Natural killer cell (primary cell): ENCODE measurements around the gene SULT2B1. TPM values are rescaled to one million over a fixed set of nuclear protein-coding genes. Genes with fewer than 3 reads are reported as not detected.
A peak's percentile ranks its signal among the peaks of the same experiment; 100 is the strongest.

Experiments
- ATAC-seq, 3 donors: fragments of 150-1000 bp in 2 of 3; fragments of 200-7000 bp in 1 of 3; cut with Tn5 transposase; 1 replicate in 1 of 3; 2 replicates in 2 of 3; pipeline ENCODE4 v1.10.0; 2021; ENCODE audit warnings: mild to moderate bottlenecking in 2 of 3, moderate library complexity in 2 of 3
- DNase-seq, 2 donors: peaks; one replicate each; pipeline versions ENCODE4 v3.0.0 to v3.0.0-alpha.2; 2013 to 2021; ENCODE audit warnings: mixed read lengths in 1 of 2
- H3K27ac ChIP-seq: one replicate; pipeline ENCODE4 v1.5.1; 2013; ENCODE audit warnings: mild to moderate bottlenecking, low read length
- H3K27me3 ChIP-seq: one replicate; pipeline ENCODE4 v1.6.1; 2013; ENCODE audit warnings: low read length; ENCODE audit not compliant: control insufficient read depth, insufficient read depth
- H3K36me3 ChIP-seq: one replicate; pipeline ENCODE4 v1.6.1; 2013; ENCODE audit warnings: low read length; ENCODE audit not compliant: control insufficient read depth, insufficient read depth
- H3K4me1 ChIP-seq: one replicate; pipeline ENCODE4 v1.6.1; 2013; ENCODE audit warnings: low read length; ENCODE audit not compliant: control insufficient read depth, insufficient read depth
- H3K4me3 ChIP-seq: one replicate; pipeline ENCODE4 v1.5.1; 2013; ENCODE audit warnings: low read length
- H3K9me3 ChIP-seq: one replicate; pipeline ENCODE4 v1.6.1; 2013; ENCODE audit warnings: low read length; ENCODE audit not compliant: control insufficient read depth, insufficient read depth
- H3K27ac Mint-ChIP-seq, 2 donors: one replicate each; pipeline ENCODE4 v1.8.0; 2022; ENCODE audit warnings: mild to moderate bottlenecking in 2 of 2, mixed read lengths in 2 of 2, moderate library complexity in 1 of 2
- H3K27me3 Mint-ChIP-seq, 2 donors: one replicate each; pipeline ENCODE4 v1.8.0; 2022; ENCODE audit warnings: low read depth in 2 of 2, mixed read lengths in 2 of 2
- H3K36me3 Mint-ChIP-seq: one replicate; pipeline ENCODE4 v1.8.0; 2022; ENCODE audit warnings: mixed read lengths
- H3K4me1 Mint-ChIP-seq, 2 donors: one replicate each; pipeline ENCODE4 v1.8.0; 2022; ENCODE audit warnings: mixed read lengths in 2 of 2
- H3K4me3 Mint-ChIP-seq: one replicate; pipeline ENCODE4 v1.8.0; 2022; ENCODE audit warnings: mild to moderate bottlenecking, moderate library complexity, mixed read lengths
- H3K9me3 Mint-ChIP-seq, 2 donors: one replicate each; pipeline ENCODE4 v1.8.0; 2022; ENCODE audit warnings: mixed read lengths in 2 of 2
- WGBS: methylation state at CpG from one replicate; pipeline ENCODE4 v1.1.7; 2013; ENCODE audit warnings: missing lambda C conversion rate; ENCODE audit not compliant: insufficient coverage; 5-methylcytosine and 5-hydroxymethylcytosine counted together
- intact Hi-C: fragments of 100-400 bp; cut with micrococcal nuclease; formaldehyde crosslinking; loops from one replicate; pipeline ENCODE4 v1.14.2; 2022
- total RNA-seq, 4 donors: library from RNA; stranded (reverse); fragments of 120-200 nt in 1 of 4; gene quantifications; one replicate each; pipeline versions ENCODE4 v1.2.3 to v1.2.4, GENCODE V29; 2013 to 2022
- TF ChIP-seq, protein P1 (sequence below): fragments of 200-600 bp; IDR thresholded peaks from one replicate; pipeline ENCODE4 v1.8.0; 2022; ENCODE audit warnings: antibody characterized with exemption

The SULT2B1 gene
- total RNA-seq: under 1 TPM in 1 of 3 donors, not detected in 2; 0.40 TPM
- not detected for total RNA-seq (2013)

- ATAC-seq (peak in 1 of 3 donors; percentile 21), DNase-seq (no peak)
- no peaks in the 10 kb centered on the region for H3K27me3 ChIP-seq
- H3K4me3 ChIP-seq: no peak within 1 kb of the TSS
- no peaks in the 10 kb centered on the region for H3K4me1 ChIP-seq
- H3K4me3 Mint-ChIP-seq: no peak within 1 kb of the TSS
- intact Hi-C loops: no loop called here
- no peaks in the 10 kb centered on the region for H3K36me3 Mint-ChIP-seq
- no peaks in the 10 kb centered on the region for H3K9me3 Mint-ChIP-seq
- WGBS: 78% methylated on average over 36 of the region's 36 CpGs
- H3K27ac ChIP-seq: no peak within 1 kb of the TSS
- no peaks in the 10 kb centered on the region for H3K36me3 ChIP-seq
- H3K4me1 Mint-ChIP-seq: no peaks in the 10 kb centered on the region
- peaks cover 0 to 5% of the 10 kb centered on the region in 2 donors for H3K27me3 Mint-ChIP-seq
- TF ChIP-seq, protein P1, sequence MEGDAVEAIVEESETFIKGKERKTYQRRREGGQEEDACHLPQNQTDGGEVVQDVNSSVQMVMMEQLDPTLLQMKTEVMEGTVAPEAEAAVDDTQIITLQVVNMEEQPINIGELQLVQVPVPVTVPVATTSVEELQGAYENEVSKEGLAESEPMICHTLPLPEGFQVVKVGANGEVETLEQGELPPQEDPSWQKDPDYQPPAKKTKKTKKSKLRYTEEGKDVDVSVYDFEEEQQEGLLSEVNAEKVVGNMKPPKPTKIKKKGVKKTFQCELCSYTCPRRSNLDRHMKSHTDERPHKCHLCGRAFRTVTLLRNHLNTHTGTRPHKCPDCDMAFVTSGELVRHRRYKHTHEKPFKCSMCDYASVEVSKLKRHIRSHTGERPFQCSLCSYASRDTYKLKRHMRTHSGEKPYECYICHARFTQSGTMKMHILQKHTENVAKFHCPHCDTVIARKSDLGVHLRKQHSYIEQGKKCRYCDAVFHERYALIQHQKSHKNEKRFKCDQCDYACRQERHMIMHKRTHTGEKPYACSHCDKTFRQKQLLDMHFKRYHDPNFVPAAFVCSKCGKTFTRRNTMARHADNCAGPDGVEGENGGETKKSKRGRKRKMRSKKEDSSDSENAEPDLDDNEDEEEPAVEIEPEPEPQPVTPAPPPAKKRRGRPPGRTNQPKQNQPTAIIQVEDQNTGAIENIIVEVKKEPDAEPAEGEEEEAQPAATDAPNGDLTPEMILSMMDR: no peak
- no peak within 1 kb of the TSS for H3K27ac Mint-ChIP-seq
- H3K9me3 ChIP-seq: no peaks in the 10 kb centered on the region
These were observed at the start of gene SULT2B1 for GRCh38 chr19:48551437-48552302. TSS of gene SULT2B1 (plus strand) at chr19:48552172. CDS start at chr19:48552253, 81 bp downstream.

DNA sequence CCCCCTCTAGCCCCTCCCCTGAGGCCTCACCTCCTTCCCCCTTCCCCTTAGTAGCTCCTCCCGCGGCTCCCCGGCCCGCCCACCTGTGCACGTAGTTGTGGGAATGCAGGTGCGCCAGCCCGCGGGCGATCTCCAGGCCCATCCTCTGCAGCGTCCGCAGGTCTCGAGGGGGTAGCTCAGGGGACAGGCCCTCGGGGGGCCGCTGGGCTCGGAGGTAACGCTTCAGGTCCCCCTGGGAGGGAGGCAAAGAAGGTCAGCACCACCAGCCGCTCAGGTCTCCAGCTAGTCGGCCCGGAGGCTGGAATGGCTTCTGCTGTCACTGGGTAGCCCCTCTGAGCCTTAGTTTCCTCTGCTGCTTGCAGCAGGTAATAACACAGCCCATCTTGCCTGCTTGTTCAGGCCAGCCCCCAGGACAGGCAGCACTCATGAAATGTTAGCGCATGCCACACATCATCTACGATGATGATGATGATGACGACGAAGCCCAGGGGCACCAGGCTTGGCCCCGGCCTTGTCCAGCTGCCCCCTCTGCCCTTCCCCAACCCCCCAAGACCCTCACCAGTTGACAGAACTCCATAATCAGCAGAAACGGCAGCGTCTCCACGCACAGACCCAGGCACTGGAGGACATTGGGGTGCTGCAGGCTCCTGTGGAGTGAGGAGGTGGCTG, 49.5 kb upstream of the SULT2B1 start:
- H3K9me3 ChIP-seq: no peaks in the 10 kb centered on the region
- Mint-ChIP-seq H3K27me3 (peaks cover 0 to 18% of the 10 kb centered on the region in 2 donors), H3K36me3 (no peaks in the 10 kb centered on the region), H3K4me3 (no peak overlapping the region), H3K9me3 (no peaks in the 10 kb centered on the region), H3K4me1 (peaks cover 17 to 28% of the 10 kb centered on the region in 2 donors), H3K27ac (no peak overlapping the region)
- 30% methylated on average over 27 of the region's 27 CpGs for WGBS
- no peak for DNase-seq
- ATAC-seq: peak; percentile 36 to 62 (median 59)
- peaks cover 15% of the 10 kb centered on the region for H3K27me3 ChIP-seq
- no peaks in the 10 kb centered on the region for H3K36me3 ChIP-seq
- no peak overlapping the region for H3K27ac ChIP-seq
- TF ChIP-seq, protein P1: no peak
- intact Hi-C loops: no loop called here
- no peak overlapping the region for H3K4me3 ChIP-seq
- peaks cover 29% of the 10 kb centered on the region for H3K4me1 ChIP-seq

- 90% methylated on average over 5 of the region's 5 CpGs for WGBS
- peak in 2 of 3 donors; percentile 32 to 37 for ATAC-seq
- DNase-seq: peak in 1 of 2 donors; percentile 74
- Mint-ChIP-seq H3K4me3 (no peak overlapping the region), H3K9me3 (no peaks in the 10 kb centered on the region), H3K4me1 (peaks cover 6 to 20% of the 10 kb centered on the region in 2 donors), H3K36me3 (no peaks in the 10 kb centered on the region), H3K27ac (no peak overlapping the region), H3K27me3 (peaks cover 0 to 8% of the 10 kb centered on the region in 2 donors)
- H3K36me3 ChIP-seq: no peaks in the 10 kb centered on the region
- no peak overlapping the region for H3K27ac ChIP-seq
- intact Hi-C loops: loop anchor here (1.0 kb wide), 1 partner anchor 78 kb away; no protein-coding TSS in a partner anchor
- H3K4me3 ChIP-seq: no peak overlapping the region
- H3K9me3 ChIP-seq: no peaks in the 10 kb centered on the region
- TF ChIP-seq, protein P1: peak; percentile 54
- H3K27me3 ChIP-seq: peaks cover 7% of the 10 kb centered on the region
- peaks cover 24% of the 10 kb centered on the region for H3K4me1 ChIP-seq
These were observed 45.7 kb upstream of the SULT2B1 start for GRCh38 chr19:48506138-48506733.
